CD4-positive, alpha-beta T cell treated with Interleukin-1 beta for 1 hour (primary cell): ENCODE data around the gene NINJ2.
A peak's percentile ranks its signal among the peaks of the same experiment; 100 is the strongest.
"Not testable (repeated sequence)": the region's sequence is repeated elsewhere in the genome, so short reads cannot be mapped to it uniquely, and the experiment has no call there.

Experiments
- DNase-seq, 2 donors: peaks; one replicate each; pipeline ENCODE4 v3.0.0-alpha.2; 2020 to 2022

Gene NINJ2

GRCh38 chr12:583251-583869, 79.9 kb downstream of the NINJ2 start:
- no peak for DNase-seq

- no peak for DNase-seq
Observed at GRCh38 chr12:581746-582145, 81.5 kb downstream of the NINJ2 start.

- no peak for DNase-seq
Observed at GRCh38 chr12:581321-581720, 81.9 kb downstream of the NINJ2 start.

- DNase-seq: no peak
Observed at GRCh38 chr12:580813-581212, 82.4 kb downstream of the NINJ2 start.

GRCh38 chr12:579420-580110, 83.7 kb downstream of the NINJ2 start:
- no peak for DNase-seq

- no peak for DNase-seq
Observed at GRCh38 chr12:578748-579419, 84.4 kb downstream of the NINJ2 start.

- DNase-seq: not testable (repeated sequence)
Observed at GRCh38 chr12:577994-578747, 85.1 kb downstream of the NINJ2 start.

GRCh38 chr12:576615-577110, 86.6 kb downstream of the NINJ2 start:
- no peak for DNase-seq

- DNase-seq: peak; percentile 77 to 87
Observed at GRCh38 chr12:575948-576614, 87.2 kb downstream of the NINJ2 start.

- no peak for DNase-seq
Observed at GRCh38 chr12:575129-575502, 88.1 kb downstream of the NINJ2 start.

- DNase-seq: no peak
Observed at GRCh38 chr12:574475-575128, 88.6 kb downstream of the NINJ2 start.

- DNase-seq: no peak
Observed at GRCh38 chr12:573232-573631, 90.0 kb downstream of the NINJ2 start.

- no peak for DNase-seq
Observed at GRCh38 chr12:572532-572899, 90.7 kb downstream of the NINJ2 start.

GRCh38 chr12:571795-572531, 91.3 kb downstream of the NINJ2 start:
- DNase-seq: no peak

- DNase-seq: no peak
Observed at GRCh38 chr12:570921-571794, 92.1 kb downstream of the NINJ2 start.

GRCh38 chr12:570435-570920, 92.8 kb downstream of the NINJ2 start:
- DNase-seq: no peak

- DNase-seq: peak; percentile 82 to 83
Observed at GRCh38 chr12:569803-570434, 93.3 kb downstream of the NINJ2 start.

- DNase-seq: no peak
Observed at GRCh38 chr12:569091-569676, 94.1 kb downstream of the NINJ2 start.

- no peak for DNase-seq
Observed at GRCh38 chr12:568486-568885, 94.8 kb downstream of the NINJ2 start.
